Neural progenitor cell (in vitro differentiated cells): ENCODE data around the gene MAMLD1. TPM values are rescaled to one million over a fixed set of nuclear protein-coding genes. Genes with fewer than 3 reads are reported as not detected.

Experiments
- DNase-seq: peaks from one replicate; pipeline ENCODE4 v3.0.0-alpha.2; 2016; ENCODE audit warnings: low spot score
- H2AFZ ChIP-seq: fragments of 200-600 bp; sonication (generic); replicated peaks from 2 replicates; pipeline ENCODE4 v1.6.1; 2016; ENCODE audit warnings: antibody characterized with exemption
- H3F3A ChIP-seq: fragments of 200-600 bp; sonication (generic); 2 replicates; pipeline ENCODE4 v1.6.1; 2016; ENCODE audit warnings: antibody characterized with exemption, low read depth
- H3K27ac ChIP-seq: fragments of 200-600 bp; sonication (generic); 2 replicates; pipeline ENCODE4 v1.5.1; 2016; ENCODE audit warnings: mild to moderate bottlenecking
- H3K27me3 ChIP-seq: fragments of 200-600 bp; sonication (generic); 2 replicates; pipeline ENCODE4 v1.6.1; 2016; ENCODE audit warnings: mild to moderate bottlenecking, moderate library complexity
- H3K36me3 ChIP-seq: fragments of 200-600 bp; sonication (generic); 2 replicates; pipeline ENCODE4 v1.5.1; 2016
- H3K4me1 ChIP-seq: fragments of 200-600 bp; sonication (generic); 2 replicates; pipeline ENCODE4 v1.6.1; 2016; ENCODE audit warnings: mixed run types
- H3K4me2 ChIP-seq: fragments of 200-600 bp; sonication (generic); 2 replicates; pipeline ENCODE4 v1.6.1; 2016
- H3K4me3 ChIP-seq: fragments of 200-600 bp; sonication (generic); 2 replicates; pipeline ENCODE4 v1.5.1; 2016
- H3K79me2 ChIP-seq: fragments of 200-600 bp; sonication (generic); 2 replicates; pipeline ENCODE4 v1.6.1; 2016; ENCODE audit warnings: low read depth
- H3K9ac ChIP-seq: fragments of 200-600 bp; sonication (generic); 2 replicates; pipeline ENCODE4 v1.6.1; 2016
- H3K9me3 ChIP-seq: fragments of 200-600 bp; sonication (generic); 2 replicates; pipeline ENCODE4 v1.5.1; 2016; ENCODE audit warnings: low read depth
- H4K20me1 ChIP-seq: fragments of 200-600 bp; sonication (generic); 2 replicates; pipeline ENCODE4 v1.6.1; 2016; ENCODE audit warnings: low read depth
- H3K27ac Mint-ChIP-seq: 3 replicates; pipeline ENCODE4 v1.8.0; 2021; ENCODE audit warnings: mixed read lengths
- H3K27me3 Mint-ChIP-seq: 2 replicates; pipeline ENCODE4 v1.8.0; 2022; ENCODE audit warnings: low read depth, mild to moderate bottlenecking, inconsistent platforms, moderate library complexity, mixed read lengths; ENCODE audit not compliant: insufficient read depth
- H3K36me3 Mint-ChIP-seq: 3 replicates; pipeline ENCODE4 v1.8.0; 2021; ENCODE audit warnings: mixed read lengths
- H3K4me1 Mint-ChIP-seq: 3 replicates; pipeline ENCODE4 v1.8.0; 2021; ENCODE audit warnings: mixed read lengths
- H3K4me3 Mint-ChIP-seq: 3 replicates; pipeline ENCODE4 v1.8.0; 2021; ENCODE audit warnings: mild to moderate bottlenecking, moderate library complexity, mixed read lengths
- H3K9me3 Mint-ChIP-seq: 3 replicates; pipeline ENCODE4 v1.8.0; 2020; ENCODE audit warnings: mixed read lengths
- CTCF ChIP-seq: fragments of 200-600 bp; sonication (generic); IDR thresholded peaks from 2 replicates; pipeline ENCODE4 v1.5.1; 2017; ENCODE audit warnings: antibody characterized with exemption, mild to moderate bottlenecking
- EZH2 ChIP-seq: fragments of 200-600 bp; sonication (generic); IDR thresholded peaks from 2 replicates; pipeline ENCODE4 v1.6.1; 2017; ENCODE audit warnings: antibody characterized with exemption, mild to moderate bottlenecking, moderate library complexity
- EZH2phosphoT487 ChIP-seq: fragments of 200-600 bp; sonication (generic); IDR thresholded peaks from 2 replicates; pipeline ENCODE4 v1.6.1; 2017; ENCODE audit warnings: antibody characterized with exemption
- total RNA-seq: library from RNA; depleted of rRNA; stranded (reverse); fragments of >200 nt; gene quantifications from 2 replicates; pipeline ENCODE4 v1.2.3, GENCODE V29; 2015; ENCODE audit warnings: low replicate concordance

Gene MAMLD1
- total RNA-seq, 1 donor from 2014 or later: not detected

DNA sequence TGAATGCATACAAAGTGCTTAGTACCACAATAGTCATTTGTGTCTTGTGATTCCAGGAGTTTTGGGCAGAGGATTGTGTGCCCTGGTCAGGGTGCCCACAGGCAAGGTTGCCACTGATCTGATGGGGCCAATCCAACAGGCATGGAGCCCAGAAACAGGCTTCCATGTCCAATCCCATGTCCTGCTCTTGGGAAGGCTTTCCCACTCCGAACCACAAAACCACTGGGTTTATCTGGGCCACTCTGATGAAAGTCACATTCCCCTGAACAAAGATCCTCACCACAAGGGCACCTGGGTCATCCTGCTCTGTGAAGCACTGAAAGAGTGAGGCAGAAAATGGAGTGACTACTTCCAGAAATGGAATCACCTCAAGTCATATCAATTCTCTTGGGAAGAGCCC is 96.9 kb downstream of the MAMLD1 start:
- DNase-seq: no peak

GRCh38 chrX:150460781-150461180 is 97.7 kb downstream of the MAMLD1 start:
- no peak for DNase-seq
- no peak overlapping the region for H3K4me3 Mint-ChIP-seq
- H3K27me3 Mint-ChIP-seq: no peaks in the 10 kb centered on the region
- peaks cover 9% of the 10 kb centered on the region for H3K9me3 Mint-ChIP-seq
- H3K27ac ChIP-seq: no peak overlapping the region
- H3K79me2 ChIP-seq: no peaks in the 10 kb centered on the region
- TF ChIP-seq EZH2 (no peak), EZH2phosphoT487 (no peak), CTCF (no peak)
- H3K27ac Mint-ChIP-seq: no peak overlapping the region
- no peak overlapping the region for H2AFZ ChIP-seq
- H3K4me2 ChIP-seq: no peak overlapping the region
- no peaks in the 10 kb centered on the region for H3K36me3 ChIP-seq
- no peak overlapping the region for H3K9ac ChIP-seq
- no peaks in the 10 kb centered on the region for H4K20me1 ChIP-seq
- no peak overlapping the region for H3K4me3 ChIP-seq
- H3K4me1 ChIP-seq: no peaks in the 10 kb centered on the region
- peaks cover 8% of the 10 kb centered on the region for H3K4me1 Mint-ChIP-seq
- no peaks in the 10 kb centered on the region for H3K9me3 ChIP-seq
- no peaks in the 10 kb centered on the region for H3K27me3 ChIP-seq
- H3F3A ChIP-seq: no peaks in the 10 kb centered on the region
- peaks cover 1% of the 10 kb centered on the region for H3K36me3 Mint-ChIP-seq

More for the DNA sequence above, 96.9 kb downstream of the MAMLD1 start:
- H3K4me3 Mint-ChIP-seq: no peak overlapping the region
- H3K4me1 Mint-ChIP-seq: peaks cover under 1% of the 10 kb centered on the region
- H3K9me3 Mint-ChIP-seq: peaks cover 9% of the 10 kb centered on the region
- H3K27me3 Mint-ChIP-seq: no peaks in the 10 kb centered on the region
- no peaks in the 10 kb centered on the region for H4K20me1 ChIP-seq
- no peaks in the 10 kb centered on the region for H3F3A ChIP-seq
- no peak overlapping the region for H3K4me2 ChIP-seq
- no peak overlapping the region for H3K27ac Mint-ChIP-seq
- H2AFZ ChIP-seq: no peak overlapping the region
- no peak overlapping the region for H3K9ac ChIP-seq
- no peaks in the 10 kb centered on the region for H3K79me2 ChIP-seq
- H3K27me3 ChIP-seq: no peaks in the 10 kb centered on the region
- H3K36me3 ChIP-seq: no peaks in the 10 kb centered on the region
- no peaks in the 10 kb centered on the region for H3K9me3 ChIP-seq
- H3K27ac ChIP-seq: no peak overlapping the region
- H3K36me3 Mint-ChIP-seq: peaks cover 1% of the 10 kb centered on the region
- no peak overlapping the region for H3K4me3 ChIP-seq
- no peaks in the 10 kb centered on the region for H3K4me1 ChIP-seq
- no peak for TF ChIP-seq CTCF

GRCh38 chrX:150463566-150463965 is 100.4 kb downstream of the MAMLD1 start:
- Mint-ChIP-seq H3K9me3 (peaks cover 9% of the 10 kb centered on the region), H3K27me3 (no peaks in the 10 kb centered on the region), H3K36me3 (peaks cover 1% of the 10 kb centered on the region), H3K4me1 (peaks cover 12% of the 10 kb centered on the region), H3K4me3 (no peak overlapping the region), H3K27ac (no peak overlapping the region)
- Histone ChIP-seq H3K4me2 (no peak overlapping the region), H3K9me3 (no peaks in the 10 kb centered on the region), H2AFZ (no peak overlapping the region), H3K79me2 (no peaks in the 10 kb centered on the region), H3K4me3 (no peak overlapping the region), H4K20me1 (no peaks in the 10 kb centered on the region), H3K27ac (no peak overlapping the region), H3F3A (no peaks in the 10 kb centered on the region), H3K4me1 (no peaks in the 10 kb centered on the region), H3K36me3 (no peaks in the 10 kb centered on the region), H3K9ac (no peak overlapping the region), H3K27me3 (no peaks in the 10 kb centered on the region)
- DNase-seq: no peak
- TF ChIP-seq EZH2 (no peak), CTCF (no peak), EZH2phosphoT487 (no peak)
